H1 (cell line): ENCODE results near the gene FAM167B. TPM values are rescaled to one million over a fixed set of nuclear protein-coding genes. Genes with fewer than 3 reads are reported as not detected.

Source experiments
- CTCF ChIA-PET: fragments of 300-600 bp; sonication (Branson Sonifier 250); formaldehyde crosslinking; loops from one replicate; lab custom pipeline; 2021; ENCODE audit not compliant: partially characterized antibody; lab: Charles Lee
- POLR2A ChIA-PET: fragments of 300-600 bp; sonication (Branson Sonifier 250); formaldehyde crosslinking; loops from one replicate; lab custom pipeline; 2021; ENCODE audit warnings: inconsistent platforms; ENCODE audit not compliant: partially characterized antibody; lab: Charles Lee
- DNase-seq, 2 experiments: peaks; one replicate each; pipeline versions ENCODE4 v3.0.0 to v3.0.0-alpha.2; 2010 to 2022; ENCODE audit warnings: low spot score in 2 of 2, low read depth in 1 of 2, mixed read lengths in 1 of 2
- FAIRE-seq: peaks from 2 replicates; lab custom pipeline; 2011; peaks lifted over from hg19 to GRCh38; lab: Jason Lieb, UNC
- H2AFZ ChIP-seq: 2 replicates; pipeline ENCODE4 v1.8.1; 2012; ENCODE audit warnings: low read length, inconsistent platforms
- H2AK5ac ChIP-seq: 2 replicates; pipeline ENCODE4 v1.6.1; 2013; ENCODE audit warnings: low read depth, low read length
- H2BK120ac ChIP-seq: replicated peaks from 2 replicates; pipeline ENCODE3; 2013; ENCODE audit warnings: low read depth, low read length, inconsistent platforms
- H2BK12ac ChIP-seq: 2 replicates; pipeline ENCODE4 v1.6.1; 2013; ENCODE audit warnings: low read depth, low read length
- H2BK15ac ChIP-seq: 2 replicates; pipeline ENCODE4 v1.6.1; 2013; ENCODE audit warnings: low read length
- H2BK20ac ChIP-seq: 2 replicates; pipeline ENCODE4 v1.6.1; 2013; ENCODE audit warnings: low read length
- H2BK5ac ChIP-seq: 2 replicates; pipeline ENCODE4 v1.6.1; 2013; ENCODE audit warnings: low read depth, low read length
- H3K14ac ChIP-seq: 2 replicates; pipeline ENCODE4 v1.6.1; 2013; ENCODE audit warnings: inconsistent platforms; ENCODE audit not compliant: insufficient read length
- H3K18ac ChIP-seq: 2 replicates; pipeline ENCODE4 v1.6.1; 2013; ENCODE audit warnings: low read length; ENCODE audit errors: extremely low read depth
- H3K23ac ChIP-seq: 2 replicates; pipeline ENCODE4 v1.6.1; 2013; ENCODE audit warnings: inconsistent platforms; ENCODE audit not compliant: insufficient read length
- H3K23me2 ChIP-seq: 2 replicates; pipeline ENCODE4 v1.6.1; 2013; ENCODE audit warnings: low read depth, low read length
- H3K27ac ChIP-seq: 2 replicates; pipeline ENCODE4 v1.6.1; 2011; ENCODE audit warnings: low read depth, low read length, inconsistent platforms
- H3K27me3 ChIP-seq, 4 experiments: replicated peaks in 1 of 4; 1 replicate in 1 of 4; 2 replicates in 3 of 4; pipeline versions ENCODE4 v1.6.1 to v1.8.1; 2011 to 2013; ENCODE audit warnings: low read length in 3 of 4, mild to moderate bottlenecking in 3 of 4, inconsistent platforms in 2 of 4, mixed read lengths in 2 of 4, moderate library complexity in 1 of 4; ENCODE audit not compliant: control insufficient read depth in 3 of 4, insufficient read depth in 3 of 4; ENCODE audit errors: extremely low read depth in 1 of 4
- H3K36me3 ChIP-seq, 4 experiments: 2 replicates each; pipeline versions ENCODE4 v1.6.1 to v1.8.1; 2011 to 2013; ENCODE audit warnings: mild to moderate bottlenecking in 4 of 4, low read length in 3 of 4, moderate library complexity in 2 of 4, control low read depth in 1 of 4, inconsistent platforms in 1 of 4; ENCODE audit not compliant: insufficient read depth in 4 of 4, control insufficient read depth in 2 of 4
- H3K4ac ChIP-seq: replicated peaks from 2 replicates; pipeline ENCODE3; 2013; ENCODE audit warnings: low read length, low read depth, mixed read lengths, inconsistent platforms; ENCODE audit not compliant: insufficient read length
- H3K4me1 ChIP-seq, 4 experiments: replicated peaks in 1 of 4; 1 replicate in 1 of 4; 2 replicates in 3 of 4; pipeline versions ENCODE4 v1.6.1 to v1.8.1; 2011 to 2013; ENCODE audit warnings: low read length in 3 of 4, inconsistent platforms in 2 of 4, mixed read lengths in 1 of 4; ENCODE audit not compliant: insufficient read depth in 4 of 4, control insufficient read depth in 3 of 4
- H3K4me2 ChIP-seq, 2 experiments: 2 replicates each; pipeline versions ENCODE4 v1.6.1 to v1.8.1; 2011 to 2013; ENCODE audit warnings: low read depth in 2 of 2, low read length in 2 of 2, control low read depth in 1 of 2, inconsistent platforms in 1 of 2, mild to moderate bottlenecking in 1 of 2; ENCODE audit not compliant: insufficient read depth in 1 of 2
- H3K4me3 ChIP-seq, 4 experiments: fragments of 200-600, 300-600 bp in 1 of 4; sonication (generic), shearing (Covaris generic), sonication (Bioruptor Twin) in 1 of 4; 2 replicates each; pipeline versions ENCODE4 v1.5.1 to v1.8.1; 2011 to 2016; ENCODE audit warnings: low read length in 4 of 4, low read depth in 3 of 4, control low read depth in 2 of 4, inconsistent platforms in 2 of 4, mild to moderate bottlenecking in 2 of 4, mixed read lengths in 1 of 4, moderate library complexity in 1 of 4; ENCODE audit not compliant: insufficient read depth in 2 of 4; ENCODE audit errors: extremely low read depth in 1 of 4
- H3K56ac ChIP-seq: replicated peaks from 2 replicates; pipeline ENCODE3; 2013; ENCODE audit warnings: low read depth, mild to moderate bottlenecking, mixed read lengths, low read length, inconsistent platforms; ENCODE audit not compliant: insufficient read length
- H3K79me1 ChIP-seq: 2 replicates; pipeline ENCODE4 v1.6.1; 2013; ENCODE audit warnings: low read depth, low read length, control low read depth
- H3K79me2 ChIP-seq, 2 experiments: 2 replicates each; pipeline versions ENCODE4 v1.6.1 to v1.8.1; 2012 to 2013; ENCODE audit warnings: low read length in 2 of 2, mild to moderate bottlenecking in 2 of 2, inconsistent platforms in 1 of 2; ENCODE audit not compliant: insufficient read depth in 2 of 2, control insufficient read depth in 1 of 2
- H3K9ac ChIP-seq, 4 experiments: replicated peaks in 1 of 4; 1 replicate in 1 of 4; 2 replicates in 3 of 4; pipeline versions ENCODE4 v1.6.1 to v1.8.1; 2011 to 2013; ENCODE audit warnings: low read depth in 3 of 4, low read length in 3 of 4, control low read depth in 2 of 4, mild to moderate bottlenecking in 2 of 4, moderate library complexity in 2 of 4, inconsistent platforms in 1 of 4; ENCODE audit errors: extremely low read depth in 1 of 4
- H3K9me3 ChIP-seq, 2 experiments: 2 replicates each; pipeline versions ENCODE4 v1.6.1 to v1.8.1; 2012 to 2013; ENCODE audit warnings: mild to moderate bottlenecking in 2 of 2, moderate library complexity in 2 of 2, control low read depth in 1 of 2, inconsistent platforms in 1 of 2, low read depth in 1 of 2, low read length in 1 of 2, mixed read lengths in 1 of 2; ENCODE audit not compliant: insufficient read depth in 2 of 2
- H4K20me1 ChIP-seq, 2 experiments: replicated peaks in 1 of 2; 2 replicates each; pipeline versions ENCODE3 to v1.8.1; 2011 to 2013; ENCODE audit warnings: inconsistent platforms in 2 of 2, low read length in 2 of 2, mild to moderate bottlenecking in 1 of 2; ENCODE audit not compliant: insufficient read depth in 2 of 2, control insufficient read depth in 1 of 2
- H4K5ac ChIP-seq: 2 replicates; pipeline ENCODE4 v1.6.1; 2013; ENCODE audit warnings: low read length, low read depth, mixed read lengths, inconsistent platforms; ENCODE audit not compliant: insufficient read length
- H4K8ac ChIP-seq: 2 replicates; pipeline ENCODE4 v1.8.0; 2013; ENCODE audit warnings: mild to moderate bottlenecking, moderate library complexity, low read length, inconsistent platforms; ENCODE audit not compliant: insufficient read depth; ENCODE audit errors: extremely low read depth
- H4K91ac ChIP-seq: replicated peaks from 2 replicates; pipeline ENCODE3; 2013; ENCODE audit warnings: low read length, mixed read lengths, inconsistent platforms; ENCODE audit not compliant: insufficient read length
- MAFK ChIP-seq: IDR thresholded peaks from 2 replicates; pipeline ENCODE4 v1.6.1; 2012; ENCODE audit warnings: low read depth, mild to moderate bottlenecking, improper control_type of control experiment, low read length
- TAF1 ChIP-seq: IDR thresholded peaks from 2 replicates; pipeline ENCODE4 v1.6.1; 2011; ENCODE audit warnings: mild to moderate bottlenecking, low read depth, low read length
- WGBS, 2 experiments: shearing (Covaris generic) in 1 of 2; methylation state at CpG; one replicate each; pipeline versions ENCODE4 v1.1.6 to v1.1.7; 2013 to 2015; ENCODE audit warnings: low lambda C conversion rate in 2 of 2, mixed read lengths in 2 of 2, inconsistent platforms in 1 of 2, low coverage in 1 of 2, missing lambda C conversion rate in 1 of 2; ENCODE audit not compliant: insufficient replicate concordance in 2 of 2, insufficient coverage in 1 of 2, insufficient read length in 1 of 2; ENCODE audit errors: extremely low coverage in 1 of 2, missing lambda C conversion rate in 1 of 2; 5-methylcytosine and 5-hydroxymethylcytosine counted together
- polyA plus RNA-seq, 7 experiments: library from polyadenylated mRNA; depleted of rRNA in 3 of 7; stranded (reverse) in 5 of 7; unstranded in 2 of 7; fragments of >200 nt in 5 of 7; fragments of 200-250 nt in 2 of 7; gene quantifications; 1 replicate in 5 of 7; 2 replicates in 1 of 7; 4 replicates in 1 of 7; pipeline versions ENCODE4 v1.2.1 to v1.2.3, GENCODE V29; 2011 to 2013; ENCODE audit warnings: missing spikeins in 2 of 7, mixed read lengths in 2 of 7
- total RNA-seq: library from RNA; stranded (reverse); fragmentation: NEBNext Ultra II Directional; extraction: Animal tissue kit (Norgen Biotek cat#: 25700); gene quantifications from 2 replicates; pipeline ENCODE4 v1.2.1, GENCODE V29; 2021

Gene FAM167B
- total and polyA plus RNA-seq, 2 of the 8 experiments (the other 6 are each of a cell fraction or from before 2014, with no cell fraction given), result 2.8 to 3.9 TPM

- peak overlapping the region; percentile 70 for H2BK120ac ChIP-seq
- H3K14ac ChIP-seq, result no peak overlapping the region
- 56% methylated on average over 11 of the region's 41 CpGs; no CpG with 5 or more reads in 1 of the 2 experiments for WGBS, 2 experiments
- H3K4me2 ChIP-seq, result peak overlapping the region; percentile 67 to 98
- peak overlapping the region in 2 of 4 experiments; percentile 29 to 39; a peak in 2 of 7 replicates for H3K9ac ChIP-seq
- no peaks in the 10 kb centered on the region for H3K79me2 ChIP-seq
- TF ChIP-seq TAF1 (0 out of 2 replicates have a peak, but pooled peaks have one; percentile 6), MAFK (no peak)
- no peaks in the 10 kb centered on the region for H3K27me3 ChIP-seq
- peaks cover 0 to 4% of the 10 kb centered on the region in 2 experiments for H4K20me1 ChIP-seq
- no peak overlapping the region for H2AK5ac ChIP-seq
- H4K91ac ChIP-seq, result peak overlapping the region; percentile 95
- H2BK20ac ChIP-seq, result no peak overlapping the region
- H4K8ac ChIP-seq, result peak overlapping the region; percentile 97
- FAIRE-seq (no peak), DNase-seq (no peak)
- ChIA-PET POLR2A (interaction anchor here (0.8 to 3.9 kb wide), 14 partner anchors 8 to 78 kb away, joined by 3 to 27 read pairs (median 6); partner anchors contain the start of genes HDAC1, IQCC, LCK and MARCKSL1), CTCF (interaction anchor here (0.6 to 4.3 kb wide), 7 partner anchors 8 to 60 kb away, joined by 3 to 27 read pairs (median 4); partner anchors contain the start of genes HDAC1 and LCK)
- peak overlapping the region; percentile 4; the same call in 1 of the 2 replicates for H2AFZ ChIP-seq
- H3K79me1 ChIP-seq, result no peaks in the 10 kb centered on the region; the same call in 1 of the 2 replicates
- H3K9me3 ChIP-seq, result no peaks in the 10 kb centered on the region
- peaks cover 6 to 33% (median 19%) of the 10 kb centered on the region in 4 experiments for H3K4me1 ChIP-seq
- H4K5ac ChIP-seq, result peak overlapping the region; percentile 81
- H3K23me2 ChIP-seq, result peaks cover 19% of the 10 kb centered on the region
- 0 out of 2 replicates have a peak overlapping the region, but pooled peaks have one; percentile 19 for H3K27ac ChIP-seq
- H3K23ac ChIP-seq, result no peak overlapping the region
- no peak overlapping the region for H2BK15ac ChIP-seq
- H2BK12ac ChIP-seq, result peak overlapping the region; percentile 88; the same call in 1 of the 2 replicates
- H2BK5ac ChIP-seq, result peak overlapping the region; percentile 88; the same call in 1 of the 2 replicates
- peak overlapping the region; percentile 59 for H3K56ac ChIP-seq
- peak overlapping the region; percentile 81; the same call in 1 of the 2 replicates for H3K18ac ChIP-seq
- H3K36me3 ChIP-seq, result peaks cover 0 to 8% (median 2%) of the 10 kb centered on the region in 4 experiments; a peak in 3 of 8 replicates
- H3K4ac ChIP-seq, result peak overlapping the region; percentile 7
- peak overlapping the region; percentile 30 to 56 (median 38); a peak in 7 of 8 replicates for H3K4me3 ChIP-seq
Measured at GRCh38 chr1:32275424-32275823, 28.4 kb downstream of the FAM167B start.
